Immature natural killer cell (primary cell): ENCODE data around the gene TSSC4. TPM values are rescaled to one million over a fixed set of nuclear protein-coding genes. Genes with fewer than 3 reads are reported as not detected.
A peak's percentile ranks its signal among the peaks of the same experiment; 100 is the strongest.

Experiments
- DNase-seq, 3 donors: peaks; one replicate each; pipeline ENCODE4 v3.0.0; 2022; ENCODE audit warnings: mixed read lengths in 1 of 3
- H3K27ac Mint-ChIP-seq, 6 donors: one replicate each; pipeline ENCODE4 v1.8.0; 2020; ENCODE audit warnings: mixed read lengths in 6 of 6, mild to moderate bottlenecking in 5 of 6, inconsistent platforms in 4 of 6, moderate library complexity in 3 of 6
- H3K27me3 Mint-ChIP-seq, 3 donors: one replicate each; pipeline ENCODE4 v1.8.0; 2020 to 2021; ENCODE audit warnings: low read depth in 3 of 3, mild to moderate bottlenecking in 3 of 3, mixed read lengths in 3 of 3, moderate library complexity in 3 of 3, inconsistent platforms in 1 of 3
- H3K36me3 Mint-ChIP-seq, 3 donors: one replicate each; pipeline ENCODE4 v1.8.0; 2020; ENCODE audit warnings: mixed read lengths in 3 of 3, inconsistent platforms in 2 of 3, mild to moderate bottlenecking in 2 of 3
- H3K4me1 Mint-ChIP-seq, 2 donors: one replicate each; pipeline ENCODE4 v1.8.0; 2020; ENCODE audit warnings: inconsistent platforms in 2 of 2, mild to moderate bottlenecking in 2 of 2, mixed read lengths in 2 of 2, moderate library complexity in 1 of 2
- H3K4me3 Mint-ChIP-seq, 5 donors: one replicate each; pipeline ENCODE4 v1.8.0; 2020; ENCODE audit warnings: mild to moderate bottlenecking in 5 of 5, mixed read lengths in 5 of 5, inconsistent platforms in 3 of 5, moderate library complexity in 3 of 5
- H3K9me3 Mint-ChIP-seq, 6 donors: one replicate each; pipeline ENCODE4 v1.8.0; 2020; ENCODE audit warnings: mild to moderate bottlenecking in 6 of 6, mixed read lengths in 6 of 6, inconsistent platforms in 4 of 6, moderate library complexity in 3 of 6
- polyA plus RNA-seq, 3 donors: library from polyadenylated mRNA; unstranded; fragments of 300-500 nt; fragmentation: Illumina TruSeq; gene quantifications; one replicate each; pipeline ENCODE4 v1.2.3, GENCODE V29; 2021

The TSSC4 gene
- polyA plus RNA-seq, 3 donors from 2014 or later = 87.7 to 111 (median 108) TPM

DNA sequence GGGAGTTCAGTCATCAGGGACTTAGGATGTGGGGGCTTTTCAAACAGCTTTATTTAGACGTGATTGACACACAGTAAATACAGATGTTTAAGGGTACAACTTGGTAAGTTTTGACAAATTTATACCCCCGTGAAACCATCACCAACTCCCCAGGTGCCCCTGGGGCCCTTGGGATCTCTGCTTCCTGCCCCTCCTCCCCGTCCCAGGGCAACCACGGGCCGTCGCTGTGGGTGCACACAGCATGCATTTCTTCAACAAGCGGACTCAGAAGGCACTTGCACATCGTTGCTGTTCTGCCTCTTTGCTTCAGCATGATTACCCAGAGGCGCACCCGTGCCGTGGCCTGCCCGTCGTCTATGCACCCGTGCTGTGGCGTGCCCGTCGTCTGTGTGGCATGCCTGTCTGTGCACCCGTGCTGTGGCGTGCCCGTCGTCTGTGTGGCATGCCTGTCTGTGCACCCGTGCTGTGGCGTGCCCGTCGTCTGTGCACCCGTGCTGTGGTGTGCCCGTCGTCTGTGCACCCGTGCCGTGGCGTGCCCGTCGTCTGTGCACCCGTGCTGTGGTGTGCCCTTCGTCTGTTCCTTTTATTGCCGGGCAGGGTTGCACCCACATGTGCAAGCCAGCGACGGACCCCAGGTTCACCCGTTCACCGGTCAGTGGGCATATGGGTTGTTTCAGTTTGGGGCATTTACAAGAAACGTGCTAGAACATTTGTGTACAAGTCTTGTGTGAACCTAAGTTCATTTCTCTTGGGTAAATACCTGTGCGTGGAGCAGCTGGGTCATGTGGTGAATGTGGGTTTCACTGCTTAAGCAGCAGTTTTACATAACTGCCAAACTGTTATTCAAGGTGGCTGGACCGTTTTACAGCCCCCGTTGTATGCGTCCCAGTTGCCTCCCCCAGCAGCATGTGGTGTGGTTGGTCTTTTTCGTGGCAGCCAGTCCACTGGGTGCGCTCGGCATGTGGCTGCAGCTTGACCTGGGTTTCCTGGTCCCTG lies 15.1 kb upstream of the TSSC4 start:
- H3K4me3 Mint-ChIP-seq = peak overlapping the region; percentile 72 to 93 (median 81)
- peaks cover 9 to 23% (median 14%) of the 10 kb centered on the region in 3 donors for H3K27me3 Mint-ChIP-seq
- H3K4me1 Mint-ChIP-seq = peaks cover 78 to 88% of the 10 kb centered on the region in 2 donors
- no peaks in the 10 kb centered on the region for H3K9me3 Mint-ChIP-seq
- H3K36me3 Mint-ChIP-seq = no peaks in the 10 kb centered on the region
- peak; percentile 44 to 66 (median 47) for DNase-seq
- peak overlapping the region; percentile 71 to 96 (median 88) for H3K27ac Mint-ChIP-seq

DNA sequence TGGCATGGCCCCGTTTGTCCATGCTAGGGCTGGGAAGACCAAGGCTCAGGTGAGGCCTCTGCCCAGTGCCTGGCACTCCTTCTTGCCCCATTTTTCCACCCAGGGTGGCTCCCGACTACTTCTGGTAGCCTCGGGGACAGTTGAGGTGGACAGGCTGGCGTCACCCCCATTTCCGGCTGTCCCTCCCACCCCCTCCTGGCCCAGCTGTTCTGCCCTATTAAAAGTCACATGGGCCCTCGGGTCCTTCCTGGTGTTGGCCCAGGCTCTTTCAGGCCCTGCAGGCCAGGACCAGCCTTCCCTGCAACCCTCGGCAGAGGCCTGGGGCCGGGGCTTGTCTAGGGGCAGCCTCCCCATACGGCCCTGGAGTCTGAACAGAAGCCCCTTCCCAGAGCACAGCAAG lies 14.0 kb upstream of the TSSC4 start:
- peaks cover 6 to 14% (median 12%) of the 10 kb centered on the region in 3 donors for H3K27me3 Mint-ChIP-seq
- no peaks in the 10 kb centered on the region for H3K36me3 Mint-ChIP-seq
- no peak for DNase-seq
- peak overlapping the region in 5 of 6 donors; percentile 70 to 93 (median 83) for H3K27ac Mint-ChIP-seq
- H3K4me3 Mint-ChIP-seq = peak overlapping the region; percentile 72 to 93 (median 77)
- H3K4me1 Mint-ChIP-seq = peaks cover 69 to 78% of the 10 kb centered on the region in 2 donors
- no peaks in the 10 kb centered on the region for H3K9me3 Mint-ChIP-seq

DNA sequence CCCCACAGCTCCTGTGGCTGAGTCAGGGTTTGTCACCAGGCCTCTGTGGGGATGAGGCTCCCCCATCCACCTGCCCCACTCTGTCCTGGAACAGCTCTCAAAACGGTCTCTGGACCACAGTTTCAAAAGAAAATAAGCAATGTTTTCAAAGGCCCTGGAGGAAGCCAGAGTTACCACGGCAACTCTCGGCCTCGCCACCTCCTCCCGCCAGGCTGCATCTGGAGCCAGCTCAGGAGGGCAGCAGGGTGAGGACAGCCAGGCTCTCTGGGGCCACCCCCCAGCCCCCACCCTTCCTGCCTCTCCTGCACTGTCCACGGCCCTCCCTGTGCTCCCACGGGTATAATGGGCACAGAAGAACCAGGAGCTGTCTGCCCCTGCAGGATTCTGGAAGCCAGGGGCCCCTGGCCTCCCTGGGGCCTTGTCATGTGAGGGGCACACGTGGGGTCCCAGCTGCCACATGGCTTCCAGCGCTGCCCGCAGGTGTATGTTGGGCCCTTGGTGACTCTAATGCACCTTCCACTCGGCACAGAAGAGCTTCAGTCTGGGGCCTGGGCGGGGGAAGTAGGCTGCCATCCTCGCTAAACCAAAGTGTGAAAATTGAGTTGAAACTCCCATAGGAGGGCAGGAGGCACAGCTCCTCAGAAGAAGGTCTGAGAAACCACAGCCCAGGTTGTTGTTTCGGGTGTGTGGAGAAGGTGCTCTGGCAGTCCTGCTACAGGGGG lies 13.1 kb upstream of the TSSC4 start:
- Mint-ChIP-seq H3K27me3 (peaks cover 6 to 14% (median 12%) of the 10 kb centered on the region in 3 donors), H3K9me3 (no peaks in the 10 kb centered on the region), H3K36me3 (no peaks in the 10 kb centered on the region), H3K4me3 (peak overlapping the region; percentile 72 to 93 (median 77)), H3K4me1 (peaks cover 66 to 74% of the 10 kb centered on the region in 2 donors), H3K27ac (peak overlapping the region; percentile 70 to 93 (median 81))
- DNase-seq = peak; percentile 70 to 76 (median 71)

DNA sequence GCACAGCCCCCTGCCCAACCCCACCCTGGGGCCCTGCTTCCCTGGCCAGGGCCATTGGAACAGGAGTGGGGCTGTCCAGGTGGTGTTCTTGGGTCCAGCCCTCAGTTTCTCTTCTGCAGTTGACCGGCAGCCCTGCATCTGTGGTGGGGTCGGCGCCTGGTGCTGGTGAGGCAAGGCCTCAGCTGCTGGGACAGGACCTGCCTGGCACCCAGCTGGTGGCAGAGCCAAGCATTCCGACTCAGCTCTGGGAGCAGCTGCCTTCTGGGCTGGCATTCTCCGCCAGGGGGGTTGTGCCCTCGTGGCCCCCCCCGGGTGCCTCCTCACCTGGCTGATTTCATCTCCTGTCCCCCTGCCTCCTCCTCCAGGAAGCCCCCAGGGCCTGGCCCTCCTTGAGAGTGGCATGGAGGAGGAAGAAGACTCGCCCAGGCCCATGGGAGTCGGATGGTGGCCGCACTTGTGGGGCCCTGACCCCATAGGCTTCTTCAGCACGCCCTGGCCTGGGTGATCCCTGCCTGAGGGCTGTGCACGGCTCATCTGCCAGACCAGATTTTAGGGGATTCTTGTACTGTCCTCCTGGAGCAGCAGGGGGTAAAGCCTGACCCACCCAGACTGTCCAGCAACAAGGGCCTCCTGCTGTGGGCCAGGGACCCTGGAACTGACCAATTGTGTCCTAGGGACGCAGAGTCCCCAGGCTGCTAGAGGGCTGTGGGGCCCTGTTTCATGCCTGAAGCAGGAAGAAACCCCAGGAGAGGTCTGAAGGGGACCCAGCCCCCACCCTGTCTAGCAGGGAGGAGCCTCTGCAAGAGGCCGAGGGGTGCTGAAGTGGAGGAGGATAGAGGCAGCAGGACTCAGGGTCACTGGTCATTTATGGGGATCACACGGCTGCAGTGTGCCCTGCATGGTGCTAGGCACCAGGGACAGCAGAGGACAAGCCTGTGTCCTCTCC lies 11.8 kb upstream of the TSSC4 start:
- Mint-ChIP-seq H3K27ac (peak overlapping the region in 5 of 6 donors; percentile 53 to 93 (median 88)), H3K4me1 (peaks cover 60 to 65% of the 10 kb centered on the region in 2 donors), H3K9me3 (no peaks in the 10 kb centered on the region), H3K36me3 (no peaks in the 10 kb centered on the region), H3K27me3 (peaks cover 4 to 12% (median 9%) of the 10 kb centered on the region in 3 donors), H3K4me3 (peak overlapping the region; percentile 22 to 82 (median 52))
- DNase-seq = no peak

DNA sequence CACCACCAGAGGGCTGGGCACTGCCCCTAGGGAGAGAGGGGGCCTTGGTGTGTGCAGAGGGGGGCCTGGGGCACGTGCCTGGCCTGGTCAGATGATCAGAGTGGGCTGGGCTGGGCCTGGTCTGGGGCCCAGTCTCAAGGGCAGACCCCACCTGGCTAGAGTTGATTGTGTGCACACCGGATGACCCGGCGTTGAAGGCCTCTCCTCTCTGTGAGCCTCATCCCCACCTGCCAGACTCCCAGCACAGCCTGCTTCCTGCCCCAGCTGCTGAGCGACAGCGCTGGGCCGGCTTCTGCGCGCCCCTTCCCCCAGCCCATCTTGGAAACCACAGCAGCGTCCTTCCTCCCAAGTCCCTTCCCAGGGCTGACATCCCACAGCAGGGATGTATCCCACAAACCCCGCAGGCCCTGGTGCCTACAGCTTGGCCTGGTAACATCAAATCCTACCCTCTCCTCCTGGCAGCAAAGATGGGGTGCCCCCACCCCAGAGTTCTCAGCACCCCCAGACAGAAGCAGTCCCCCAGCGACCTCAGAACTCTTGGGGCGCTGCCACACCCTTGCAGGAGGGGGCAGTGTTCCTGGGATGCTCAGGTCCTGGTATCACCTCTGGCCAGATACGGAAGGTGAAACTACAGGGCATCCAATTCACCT lies 11.0 kb upstream of the TSSC4 start:
- H3K4me1 Mint-ChIP-seq = peaks cover 54 to 61% of the 10 kb centered on the region in 2 donors
- no peaks in the 10 kb centered on the region for H3K9me3 Mint-ChIP-seq
- H3K27ac Mint-ChIP-seq = peak overlapping the region; percentile 53 to 93 (median 86)
- no peaks in the 10 kb centered on the region for H3K36me3 Mint-ChIP-seq
- DNase-seq = no peak
- peak overlapping the region; percentile 45 to 82 (median 59) for H3K4me3 Mint-ChIP-seq
- H3K27me3 Mint-ChIP-seq = peaks cover 4 to 12% (median 8%) of the 10 kb centered on the region in 3 donors

DNA sequence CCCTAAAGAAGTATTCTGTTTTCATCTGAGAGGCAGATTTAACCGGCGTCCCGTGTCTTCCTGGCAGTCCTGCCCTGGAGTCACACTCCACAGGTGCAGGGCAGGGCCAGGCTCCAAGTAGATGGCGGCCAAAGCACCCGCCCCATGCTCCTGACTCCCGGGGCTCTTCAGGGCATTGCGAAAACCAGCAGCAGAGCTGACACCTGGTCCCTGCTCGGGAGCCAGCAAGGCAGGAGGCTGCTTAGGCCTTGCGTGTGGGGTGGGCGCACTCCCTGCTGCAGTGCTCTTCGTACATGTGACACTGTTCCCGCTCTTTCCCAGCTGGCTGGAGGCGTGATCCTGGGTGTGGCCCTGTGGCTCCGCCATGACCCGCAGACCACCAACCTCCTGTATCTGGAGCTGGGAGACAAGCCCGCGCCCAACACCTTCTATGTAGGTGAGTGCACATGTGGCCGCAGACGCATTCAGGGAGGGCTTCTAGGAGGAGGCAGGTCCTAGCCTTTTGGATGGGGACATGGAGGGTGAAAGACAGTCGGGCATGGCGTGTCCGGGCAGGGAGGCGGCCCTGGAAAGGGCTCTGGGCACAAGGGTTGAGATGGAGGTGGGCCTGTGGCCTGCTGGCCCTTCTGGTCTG lies 10.3 kb upstream of the TSSC4 start:
- Mint-ChIP-seq H3K9me3 (no peaks in the 10 kb centered on the region), H3K27ac (peak overlapping the region in 4 of 6 donors; percentile 77 to 93 (median 85)), H3K4me1 (peaks cover 53 to 59% of the 10 kb centered on the region in 2 donors), H3K36me3 (no peaks in the 10 kb centered on the region), H3K27me3 (peaks cover 4 to 11% (median 7%) of the 10 kb centered on the region in 3 donors), H3K4me3 (peak overlapping the region in 4 of 5 donors; percentile 52 to 82 (median 70))
- no peak for DNase-seq

DNA sequence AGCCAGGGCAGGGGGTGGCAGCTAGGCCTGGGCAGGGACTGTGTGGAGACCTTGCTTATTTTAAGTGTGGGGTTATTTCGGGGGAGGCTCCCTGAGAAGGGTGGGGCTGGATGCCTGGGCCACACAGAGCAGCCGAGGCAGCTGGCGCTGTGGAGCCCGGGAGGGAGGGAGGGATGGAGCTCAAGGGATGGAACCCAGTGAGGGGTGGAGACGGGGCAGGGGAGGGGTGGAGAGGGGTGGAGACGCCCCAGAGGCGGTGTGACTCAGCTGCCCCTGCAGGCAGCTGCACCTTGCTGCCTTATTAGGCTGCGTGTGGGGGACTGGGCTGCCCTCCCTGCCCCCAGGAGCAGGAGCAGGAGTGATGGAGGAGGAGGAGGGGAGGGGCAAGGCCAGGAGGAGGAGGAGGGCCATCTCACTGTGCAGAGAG lies 9.8 kb upstream of the TSSC4 start:
- H3K4me3 Mint-ChIP-seq = peak overlapping the region in 2 of 5 donors; percentile 42 to 82
- peaks cover 48 to 54% of the 10 kb centered on the region in 2 donors for H3K4me1 Mint-ChIP-seq
- H3K27me3 Mint-ChIP-seq = peaks cover 4 to 10% (median 7%) of the 10 kb centered on the region in 3 donors
- no peaks in the 10 kb centered on the region for H3K9me3 Mint-ChIP-seq
- no peaks in the 10 kb centered on the region for H3K36me3 Mint-ChIP-seq
- H3K27ac Mint-ChIP-seq = peak overlapping the region in 1 of 6 donors; percentile 51
- no peak for DNase-seq

DNA sequence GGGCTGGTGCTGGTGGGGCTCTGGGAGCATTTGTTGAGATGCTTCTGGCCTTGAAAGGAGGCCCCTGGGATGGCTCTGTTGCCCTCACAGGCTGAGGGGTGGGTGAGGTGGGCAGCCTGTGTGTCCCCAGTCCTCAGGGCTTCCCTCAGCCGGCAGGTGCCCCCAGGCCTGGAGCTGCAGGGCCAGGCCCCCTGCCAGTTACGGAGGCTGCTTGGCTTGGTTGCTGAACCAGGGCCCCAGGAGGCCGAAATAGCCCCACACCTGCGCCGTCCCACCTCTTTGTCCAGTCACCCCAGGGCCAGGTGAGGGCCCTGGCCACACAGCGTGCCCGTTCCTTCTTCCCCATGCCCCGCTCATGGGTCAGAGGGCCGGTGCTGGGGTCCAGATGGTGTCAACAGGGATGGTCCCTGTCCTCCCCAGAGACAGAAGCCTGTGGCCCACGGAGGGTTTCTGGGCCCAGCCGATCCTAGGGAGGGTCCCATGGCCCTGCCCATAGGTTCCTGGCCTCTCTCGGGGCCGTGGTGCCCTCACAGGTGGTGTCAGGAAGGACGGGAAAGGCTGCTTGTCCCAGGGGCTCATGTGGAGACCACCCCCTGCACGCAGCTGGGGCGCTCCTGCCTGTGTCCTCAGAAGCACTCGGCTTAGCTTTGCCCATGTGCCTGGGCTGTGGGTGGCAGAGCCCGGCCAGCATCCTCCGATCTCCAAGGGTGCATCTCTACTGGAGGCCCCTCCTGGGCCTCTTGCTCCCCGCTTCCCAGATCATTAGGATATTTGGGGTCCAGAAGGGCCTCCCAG lies 9.2 kb upstream of the TSSC4 start:
- no peak overlapping the region for H3K27ac Mint-ChIP-seq
- DNase-seq = no peak
- H3K27me3 Mint-ChIP-seq = peaks cover 4 to 10% (median 7%) of the 10 kb centered on the region in 3 donors
- H3K9me3 Mint-ChIP-seq = no peaks in the 10 kb centered on the region
- H3K4me1 Mint-ChIP-seq = peaks cover 41 to 47% of the 10 kb centered on the region in 2 donors
- H3K36me3 Mint-ChIP-seq = no peaks in the 10 kb centered on the region
- H3K4me3 Mint-ChIP-seq = no peak overlapping the region

DNA sequence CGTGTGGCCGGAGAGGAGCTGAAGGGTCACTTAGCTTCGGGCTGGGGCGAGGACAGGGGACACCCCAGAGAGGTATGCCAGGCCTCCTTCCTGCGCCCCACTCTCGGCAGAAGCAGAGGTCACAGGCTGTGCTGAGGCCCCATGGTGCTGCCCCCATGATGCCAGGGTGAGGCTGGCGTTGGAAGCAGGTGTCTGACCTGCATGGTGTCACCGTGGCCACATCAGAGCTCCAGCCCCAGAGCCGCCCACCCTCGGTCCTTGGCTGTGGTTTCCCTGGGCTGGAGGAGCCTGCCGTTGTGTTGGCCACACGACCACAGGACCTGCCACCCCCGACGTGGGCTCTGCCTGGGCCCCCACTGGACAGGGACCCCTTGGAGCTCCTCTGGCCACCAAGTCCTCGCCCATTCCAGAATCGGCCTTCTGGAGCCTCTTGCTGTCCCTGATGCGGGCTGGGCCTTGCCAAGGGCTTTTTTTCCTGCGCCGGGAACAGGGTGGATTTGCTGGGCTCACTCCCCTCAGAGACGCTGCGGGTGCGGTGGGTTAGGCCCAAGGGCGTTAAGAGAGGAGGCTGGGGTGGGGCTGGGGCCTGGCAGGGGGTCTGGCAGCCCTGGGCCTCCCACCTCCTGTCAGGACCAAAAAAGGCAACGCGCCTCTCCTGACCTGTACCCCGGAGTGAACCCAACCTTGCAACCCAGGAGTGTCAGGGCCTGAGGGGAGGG lies 8.2 kb upstream of the TSSC4 start:
- H3K4me3 Mint-ChIP-seq = no peak overlapping the region
- no peak overlapping the region for H3K27ac Mint-ChIP-seq
- H3K4me1 Mint-ChIP-seq = peaks cover 33 to 37% of the 10 kb centered on the region in 2 donors
- H3K9me3 Mint-ChIP-seq = no peaks in the 10 kb centered on the region
- peaks cover 4 to 10% (median 7%) of the 10 kb centered on the region in 3 donors for H3K27me3 Mint-ChIP-seq
- peak in 2 of 3 donors; percentile 43 to 46 for DNase-seq
- peaks cover under 1 to 7% (median 4%) of the 10 kb centered on the region in 3 donors for H3K36me3 Mint-ChIP-seq

DNA sequence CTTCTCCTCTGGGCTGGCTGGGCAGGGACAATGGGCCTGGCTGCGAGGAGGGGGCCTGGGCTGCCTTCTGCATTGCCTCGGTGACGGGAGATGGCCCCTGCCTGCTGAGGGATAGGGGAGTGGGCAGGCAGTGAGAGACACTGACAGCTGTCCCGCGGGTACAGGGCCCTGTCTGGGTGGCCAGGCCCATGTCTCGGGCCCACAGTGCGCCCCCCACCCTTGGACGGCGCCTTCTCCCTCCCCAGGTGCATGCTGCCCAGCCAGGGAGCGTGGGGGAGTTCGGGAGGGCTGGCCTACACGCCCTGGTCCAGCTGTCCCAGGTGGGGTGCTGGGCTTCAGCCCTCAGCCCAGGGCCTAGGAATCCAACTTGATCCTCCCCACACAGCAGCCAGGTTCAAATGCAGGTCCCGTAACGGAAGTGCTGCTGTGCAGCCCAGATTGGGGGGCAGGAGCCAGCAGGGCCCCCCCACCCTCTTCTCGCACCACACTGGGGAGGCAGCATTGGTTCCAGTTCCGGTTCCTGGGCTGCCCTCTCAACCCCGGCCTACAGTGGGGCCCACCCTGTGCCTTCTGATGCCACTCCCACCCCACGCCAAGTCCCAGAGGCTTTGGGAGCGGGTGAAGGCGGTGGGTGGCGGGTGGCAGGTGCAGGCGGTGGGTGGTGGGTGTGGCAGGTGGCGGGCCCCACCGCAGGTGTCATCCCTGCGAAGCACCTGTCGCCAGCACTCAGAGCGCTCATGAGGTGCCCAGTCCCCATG lies 7.3 kb upstream of the TSSC4 start:
- peaks cover 4 to 11% (median 5%) of the 10 kb centered on the region in 3 donors for H3K36me3 Mint-ChIP-seq
- no peak for DNase-seq
- no peaks in the 10 kb centered on the region for H3K9me3 Mint-ChIP-seq
- no peak overlapping the region for H3K27ac Mint-ChIP-seq
- no peak overlapping the region for H3K4me3 Mint-ChIP-seq
- peaks cover 30 to 32% of the 10 kb centered on the region in 2 donors for H3K4me1 Mint-ChIP-seq
- peaks cover 3 to 6% (median 5%) of the 10 kb centered on the region in 3 donors for H3K27me3 Mint-ChIP-seq
